ENCODE data around the gene FAM20B. TPM values are rescaled to one million over a fixed set of nuclear protein-coding genes. Genes with fewer than 3 reads are reported as not detected.

FAM20B gene
- total and polyA plus RNA-seq, 2 of the 13 experiments (the other 11 are each of a cell fraction or from before 2014, with no cell fraction given) = 13.8 to 26.9 TPM

DNA sequence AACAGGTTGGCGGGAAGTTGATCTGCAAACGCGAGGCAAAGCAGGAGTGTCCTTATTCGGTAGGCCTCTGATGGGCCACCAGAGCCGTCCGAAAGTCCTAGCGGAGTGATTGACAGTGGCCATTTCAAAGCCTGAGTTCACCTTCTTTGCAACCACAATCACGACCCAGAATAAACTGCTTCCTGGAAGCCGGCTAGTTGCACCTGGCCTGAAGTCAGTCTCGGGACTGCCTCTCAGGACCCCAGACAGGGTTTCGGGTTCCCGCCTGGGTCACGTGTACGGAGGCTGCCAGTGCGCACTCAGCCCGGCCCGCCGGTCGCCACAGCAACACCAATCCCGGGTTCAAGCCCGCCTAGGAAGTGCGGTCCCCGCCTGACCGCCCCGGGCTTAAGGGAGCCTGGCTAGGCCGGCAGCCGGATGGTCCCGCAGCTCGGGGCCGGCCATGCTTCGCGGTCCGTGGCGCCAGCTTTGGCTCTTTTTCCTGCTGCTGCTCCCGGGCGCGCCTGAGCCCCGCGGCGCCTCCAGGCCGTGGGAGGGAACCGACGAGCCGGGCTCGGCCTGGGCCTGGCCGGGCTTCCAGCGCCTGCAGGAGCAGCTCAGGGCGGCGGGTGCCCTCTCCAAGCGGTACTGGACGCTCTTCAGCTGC is 56.1 kb downstream of the FAM20B start, which contains the start of gene TOR3A (continued):
- TF ChIP-seq, protein P1, sequence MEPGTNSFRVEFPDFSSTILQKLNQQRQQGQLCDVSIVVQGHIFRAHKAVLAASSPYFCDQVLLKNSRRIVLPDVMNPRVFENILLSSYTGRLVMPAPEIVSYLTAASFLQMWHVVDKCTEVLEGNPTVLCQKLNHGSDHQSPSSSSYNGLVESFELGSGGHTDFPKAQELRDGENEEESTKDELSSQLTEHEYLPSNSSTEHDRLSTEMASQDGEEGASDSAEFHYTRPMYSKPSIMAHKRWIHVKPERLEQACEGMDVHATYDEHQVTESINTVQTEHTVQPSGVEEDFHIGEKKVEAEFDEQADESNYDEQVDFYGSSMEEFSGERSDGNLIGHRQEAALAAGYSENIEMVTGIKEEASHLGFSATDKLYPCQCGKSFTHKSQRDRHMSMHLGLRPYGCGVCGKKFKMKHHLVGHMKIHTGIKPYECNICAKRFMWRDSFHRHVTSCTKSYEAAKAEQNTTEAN (CRISPR knock-in tag; conservative IDR thresholded peaks at IDR 0.05) = peak; percentile 40; the same call in 1 of the 2 replicates
- TF ChIP-seq HNRNPH1 (optimal IDR thresholded peaks at IDR 0.05; ENCODE audit: low read depth, low read length) (no peak), SALL1 (CRISPR knock-in tag; IDR thresholded peaks at IDR 0.05) (peak; percentile 68), FOSL1 (CRISPR knock-in tag; IDR thresholded peaks at IDR 0.05; ENCODE audit: borderline replicate concordance) (no peak; the same call in 1 of the 2 replicates), TAF15 (IDR thresholded peaks at IDR 0.05; ENCODE audit: low read depth, low read length, poor library complexity, severe bottlenecking) (no peak), ZNF629 (CRISPR knock-in tag; conservative IDR thresholded peaks at IDR 0.05) (no peak), HNRNPLL (IDR thresholded peaks at IDR 0.05; ENCODE audit: low read depth, low read length, poor library complexity, severe bottlenecking) (no peak), SMC3 (IDR thresholded peaks at IDR 0.05; ENCODE audit: low read length) (no peak), ZNF556 (CRISPR knock-in tag; IDR thresholded peaks at IDR 0.05; ENCODE audit: borderline replicate concordance) (peak; percentile 31; the same call in 1 of the 2 replicates), TBP (CRISPR knock-in tag; IDR thresholded peaks at IDR 0.05) (no peak), ARNTL (CRISPR knock-in tag; IDR thresholded peaks at IDR 0.05) (peak; percentile 93; the same call in 1 of the 2 replicates), MTF1 (CRISPR knock-in tag; IDR thresholded peaks at IDR 0.05) (0 out of 2 replicates have a peak, but pooled peaks have one; percentile 32), PAWR (CRISPR knock-in tag; IDR thresholded peaks at IDR 0.05; ENCODE audit: borderline replicate concordance) (no peak), ZNF678 (CRISPR knock-in tag; IDR thresholded peaks at IDR 0.05) (0 out of 2 replicates have a peak, but pooled peaks have one; percentile 28), ZFY (CRISPR knock-in tag; IDR thresholded peaks at IDR 0.05) (peak; percentile 93), GABPB1 (CRISPR knock-in tag; IDR thresholded peaks at IDR 0.05) (peak; percentile 83), ZBTB42 (CRISPR knock-in tag; IDR thresholded peaks at IDR 0.05) (no peak; the same call in 1 of the 2 replicates), FOSL2 (CRISPR knock-in tag; IDR thresholded peaks at IDR 0.05) (0 out of 2 replicates have a peak, but pooled peaks have one; percentile 9), ZNF562 (CRISPR knock-in tag; IDR thresholded peaks at IDR 0.05; ENCODE audit: borderline replicate concordance) (no peak), SCMH1 (CRISPR knock-in tag; IDR thresholded peaks at IDR 0.05; ENCODE audit: borderline replicate concordance) (no peak), TP53 (CRISPR knock-in tag; conservative IDR thresholded peaks at IDR 0.05) (peak; percentile 91; the same call in 1 of the 2 replicates)
- TF ChIP-seq, protein P2, sequence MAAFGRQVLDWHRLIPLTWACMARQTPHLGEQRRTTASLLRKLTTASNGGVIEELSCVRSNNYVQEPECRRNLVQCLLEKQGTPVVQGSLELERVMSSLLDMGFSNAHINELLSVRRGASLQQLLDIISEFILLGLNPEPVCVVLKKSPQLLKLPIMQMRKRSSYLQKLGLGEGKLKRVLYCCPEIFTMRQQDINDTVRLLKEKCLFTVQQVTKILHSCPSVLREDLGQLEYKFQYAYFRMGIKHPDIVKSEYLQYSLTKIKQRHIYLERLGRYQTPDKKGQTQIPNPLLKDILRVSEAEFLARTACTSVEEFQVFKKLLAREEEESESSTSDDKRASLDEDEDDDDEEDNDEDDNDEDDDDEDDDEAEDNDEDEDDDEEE (CRISPR knock-in tag; IDR thresholded peaks at IDR 0.05) = peak; percentile 82
- TF ChIP-seq, protein P3, sequence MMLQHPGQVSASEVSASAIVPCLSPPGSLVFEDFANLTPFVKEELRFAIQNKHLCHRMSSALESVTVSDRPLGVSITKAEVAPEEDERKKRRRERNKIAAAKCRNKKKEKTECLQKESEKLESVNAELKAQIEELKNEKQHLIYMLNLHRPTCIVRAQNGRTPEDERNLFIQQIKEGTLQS (CRISPR knock-in tag; IDR thresholded peaks at IDR 0.05) = peak; percentile 45; the same call in 1 of the 2 replicates
- TF ChIP-seq, protein P4, sequence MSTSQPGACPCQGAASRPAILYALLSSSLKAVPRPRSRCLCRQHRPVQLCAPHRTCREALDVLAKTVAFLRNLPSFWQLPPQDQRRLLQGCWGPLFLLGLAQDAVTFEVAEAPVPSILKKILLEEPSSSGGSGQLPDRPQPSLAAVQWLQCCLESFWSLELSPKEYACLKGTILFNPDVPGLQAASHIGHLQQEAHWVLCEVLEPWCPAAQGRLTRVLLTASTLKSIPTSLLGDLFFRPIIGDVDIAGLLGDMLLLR (CRISPR knock-in tag; IDR thresholded peaks at IDR 0.05) = peak; percentile 69; the same call in 1 of the 2 replicates
- TF ChIP-seq, protein P5, sequence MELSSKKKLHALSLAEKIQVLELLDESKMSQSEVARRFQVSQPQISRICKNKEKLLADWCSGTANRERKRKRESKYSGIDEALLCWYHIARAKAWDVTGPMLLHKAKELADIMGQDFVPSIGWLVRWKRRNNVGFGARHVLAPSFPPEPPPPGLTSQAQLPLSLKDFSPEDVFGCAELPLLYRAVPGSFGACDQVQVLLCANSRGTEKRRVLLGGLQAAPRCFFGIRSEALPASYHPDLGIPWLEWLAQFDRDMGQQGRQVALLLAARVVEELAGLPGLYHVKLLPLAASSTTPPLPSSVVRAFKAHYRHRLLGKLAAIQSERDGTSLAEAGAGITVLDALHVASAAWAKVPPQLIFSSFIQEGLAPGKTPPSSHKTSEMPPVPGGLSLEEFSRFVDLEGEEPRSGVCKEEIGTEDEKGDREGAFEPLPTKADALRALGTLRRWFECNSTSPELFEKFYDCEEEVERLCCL (CRISPR knock-in tag; IDR thresholded peaks at IDR 0.05; ENCODE audit: borderline replicate concordance) = 0 out of 2 replicates have a peak, but pooled peaks have one; percentile 23
- TF ChIP-seq, protein P6, sequence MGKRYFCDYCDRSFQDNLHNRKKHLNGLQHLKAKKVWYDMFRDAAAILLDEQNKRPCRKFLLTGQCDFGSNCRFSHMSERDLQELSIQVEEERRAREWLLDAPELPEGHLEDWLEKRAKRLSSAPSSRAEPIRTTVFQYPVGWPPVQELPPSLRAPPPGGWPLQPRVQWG (CRISPR knock-in tag; IDR thresholded peaks at IDR 0.05; ENCODE audit: borderline replicate concordance, low read depth) = no peak
